NB4 (cell line): Measurements from ENCODE around the gene CMIP.

Experiments
- MYC ChIP-seq: IDR thresholded peaks from 2 replicates; pipeline ENCODE4 v1.6.1; 2011; ENCODE audit warnings: low read depth, low read length
- POLR2A ChIP-seq: IDR thresholded peaks from 2 replicates; pipeline ENCODE4 v1.6.1; 2011; ENCODE audit warnings: mild to moderate bottlenecking; ENCODE audit not compliant: insufficient read length; ENCODE audit errors: extremely low read depth
- TF ChIP-seq, protein P1 (sequence below): IDR thresholded peaks from one replicate; pipeline ENCODE4 v1.5.1; 2012; ENCODE audit warnings: low read depth, low read length
- TF ChIP-seq, protein P2 (sequence below): IDR thresholded peaks from 2 replicates; pipeline ENCODE4 v1.6.1; 2011; ENCODE audit warnings: low read depth, low read length

DNA sequence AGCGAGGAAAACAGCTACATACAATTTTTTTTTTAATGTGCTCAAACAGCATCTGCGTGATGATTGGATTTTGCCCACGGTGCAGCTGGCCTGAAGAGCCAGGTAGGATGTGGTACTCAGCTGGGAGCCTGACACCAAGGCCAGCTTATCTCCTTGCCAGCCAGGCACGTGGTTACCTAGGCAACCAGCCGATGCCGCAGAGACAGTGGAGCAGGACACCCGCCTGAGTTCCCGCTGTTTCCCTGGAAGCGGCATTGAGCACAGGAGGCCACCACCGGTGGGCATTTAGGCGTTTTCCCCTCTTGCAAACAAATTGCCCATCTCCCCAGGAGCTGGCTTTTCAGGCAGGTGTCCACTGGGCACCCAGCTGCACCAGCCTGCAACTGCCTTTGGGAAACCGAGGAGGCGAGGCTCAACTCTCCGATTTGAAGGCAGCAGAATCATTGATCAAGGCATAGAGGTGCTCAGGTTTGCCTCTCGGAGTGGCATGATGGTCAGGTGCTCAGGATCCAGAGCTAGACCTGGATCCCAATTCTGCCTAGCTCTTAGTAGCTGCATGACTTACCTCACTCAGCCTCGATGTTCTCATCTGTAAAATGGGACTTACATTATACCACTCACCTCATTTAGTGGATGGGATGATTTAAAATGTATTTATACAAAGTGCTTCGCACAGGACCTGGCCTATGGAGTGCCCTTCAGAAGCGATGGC is 196.9 kb downstream of the CMIP start:
- TF ChIP-seq, protein P1, sequence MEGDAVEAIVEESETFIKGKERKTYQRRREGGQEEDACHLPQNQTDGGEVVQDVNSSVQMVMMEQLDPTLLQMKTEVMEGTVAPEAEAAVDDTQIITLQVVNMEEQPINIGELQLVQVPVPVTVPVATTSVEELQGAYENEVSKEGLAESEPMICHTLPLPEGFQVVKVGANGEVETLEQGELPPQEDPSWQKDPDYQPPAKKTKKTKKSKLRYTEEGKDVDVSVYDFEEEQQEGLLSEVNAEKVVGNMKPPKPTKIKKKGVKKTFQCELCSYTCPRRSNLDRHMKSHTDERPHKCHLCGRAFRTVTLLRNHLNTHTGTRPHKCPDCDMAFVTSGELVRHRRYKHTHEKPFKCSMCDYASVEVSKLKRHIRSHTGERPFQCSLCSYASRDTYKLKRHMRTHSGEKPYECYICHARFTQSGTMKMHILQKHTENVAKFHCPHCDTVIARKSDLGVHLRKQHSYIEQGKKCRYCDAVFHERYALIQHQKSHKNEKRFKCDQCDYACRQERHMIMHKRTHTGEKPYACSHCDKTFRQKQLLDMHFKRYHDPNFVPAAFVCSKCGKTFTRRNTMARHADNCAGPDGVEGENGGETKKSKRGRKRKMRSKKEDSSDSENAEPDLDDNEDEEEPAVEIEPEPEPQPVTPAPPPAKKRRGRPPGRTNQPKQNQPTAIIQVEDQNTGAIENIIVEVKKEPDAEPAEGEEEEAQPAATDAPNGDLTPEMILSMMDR, result no peak
- TF ChIP-seq POLR2A (no peak), MYC (no peak)
- TF ChIP-seq, protein P2, sequence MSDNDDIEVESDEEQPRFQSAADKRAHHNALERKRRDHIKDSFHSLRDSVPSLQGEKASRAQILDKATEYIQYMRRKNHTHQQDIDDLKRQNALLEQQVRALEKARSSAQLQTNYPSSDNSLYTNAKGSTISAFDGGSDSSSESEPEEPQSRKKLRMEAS, result no peak
